SIG-M5 treated with dmso at 0.1 percent for 504 hours (cell line): ENCODE results near the gene CX3CR1.
"Not testable (repeated sequence)": the region's sequence is repeated elsewhere in the genome, so short reads cannot be mapped to it uniquely, and the experiment has no call there.

Experiments used
- DNase-seq: peaks from one replicate; lab custom pipeline; 2025; ENCODE audit not compliant: unreplicated experiment; lab: John Stamatoyannopoulos, UW

The CX3CR1 gene

GRCh38 chr3:39267631-39268548 lies 11.9 kb downstream of the CX3CR1 start:
- no peak for DNase-seq

- no peak for DNase-seq
These were observed 15.8 kb downstream of the CX3CR1 start for GRCh38 chr3:39264053-39264452.

- no peak for DNase-seq
These were observed 16.3 kb downstream of the CX3CR1 start for GRCh38 chr3:39263576-39263975.

GRCh38 chr3:39262846-39263245 lies 17.0 kb downstream of the CX3CR1 start:
- no peak for DNase-seq

- no peak for DNase-seq
These were observed 18.1 kb downstream of the CX3CR1 start for GRCh38 chr3:39261726-39262125.

- peak; percentile 99 for DNase-seq
These were observed 18.9 kb downstream of the CX3CR1 start for GRCh38 chr3:39260957-39261356.

- no peak for DNase-seq
These were observed 19.5 kb downstream of the CX3CR1 start for GRCh38 chr3:39260318-39260717.

GRCh38 chr3:39255503-39256325 lies 24.1 kb downstream of the CX3CR1 start:
- DNase-seq, result peak; percentile 99

- DNase-seq, result no peak
These were observed 24.9 kb downstream of the CX3CR1 start for GRCh38 chr3:39254806-39255449.

- DNase-seq, result no peak
These were observed 28.3 kb downstream of the CX3CR1 start for GRCh38 chr3:39251576-39251975.

GRCh38 chr3:39250116-39250747 lies 29.6 kb downstream of the CX3CR1 start:
- peak; percentile 93 for DNase-seq

- DNase-seq, result no peak
These were observed 30.3 kb downstream of the CX3CR1 start for GRCh38 chr3:39249453-39250115.

- peak; percentile 71 for DNase-seq
These were observed 38.3 kb downstream of the CX3CR1 start for GRCh38 chr3:39241561-39241960.

- DNase-seq, result no peak
These were observed 42.8 kb downstream of the CX3CR1 start for GRCh38 chr3:39237027-39237426.

- no peak for DNase-seq
These were observed 45.2 kb downstream of the CX3CR1 start for GRCh38 chr3:39234651-39235050.

- no peak for DNase-seq
These were observed 47.0 kb downstream of the CX3CR1 start for GRCh38 chr3:39232859-39233258.

- DNase-seq, result no peak
These were observed 49.4 kb downstream of the CX3CR1 start for GRCh38 chr3:39230453-39230852.

GRCh38 chr3:39228496-39228895 lies 51.3 kb downstream of the CX3CR1 start:
- no peak for DNase-seq

- DNase-seq, result not testable (repeated sequence)
These were observed 52.2 kb downstream of the CX3CR1 start for GRCh38 chr3:39227596-39227995.

GRCh38 chr3:39226106-39226741 lies 53.6 kb downstream of the CX3CR1 start:
- peak; percentile 71 for DNase-seq
